ENCODE results near the gene EI24. TPM values are rescaled to one million over a fixed set of nuclear protein-coding genes. Genes with fewer than 3 reads are reported as not detected.
A peak's percentile ranks its signal among the peaks of the same experiment; 100 is the strongest.

The EI24 gene
- total RNA-seq, 1 experiment from 2014 or later: 170 TPM

DNA sequence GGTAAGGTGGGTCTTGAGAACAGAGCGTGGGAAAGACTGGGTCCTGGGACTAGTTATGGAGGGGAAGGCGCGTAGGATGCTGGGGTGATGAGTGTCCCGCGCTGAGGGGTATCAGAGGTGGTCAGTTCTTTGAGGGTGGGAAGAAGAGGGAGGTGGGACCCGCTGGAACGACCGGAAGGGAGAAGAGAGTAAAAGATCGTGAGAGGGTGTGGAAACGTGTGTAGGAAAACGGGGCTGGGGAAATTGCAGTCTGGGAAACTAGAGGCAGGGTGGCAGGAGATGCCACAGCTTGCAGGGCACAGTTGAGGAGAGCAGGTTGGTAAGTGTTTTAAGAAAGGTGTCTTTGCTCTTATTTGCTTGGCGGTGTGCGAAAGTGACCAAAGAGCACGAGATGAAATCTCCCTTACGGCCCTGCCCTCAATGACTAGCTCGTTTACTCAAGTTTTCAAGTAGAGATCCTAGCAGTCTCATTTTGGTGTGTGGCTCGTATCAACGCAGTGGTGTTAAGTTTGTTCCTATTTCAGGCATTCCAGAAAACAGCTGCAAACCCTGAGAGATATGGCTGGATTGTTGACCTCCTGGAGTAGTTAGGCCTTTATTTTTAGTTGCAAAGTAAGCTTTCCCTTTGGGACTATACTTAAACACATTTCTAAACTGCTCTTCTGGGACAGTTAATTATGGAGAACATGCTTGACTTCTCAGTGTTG lies 24.0 kb downstream of the EI24 start:
- no peaks in the 10 kb centered on the region for H3K9me3 ChIP-seq
- peak in 1 of 2 experiments; percentile 65 for DNase-seq
- H3K4me1 ChIP-seq: peaks cover 1% of the 10 kb centered on the region
- Mint-ChIP-seq H3K4me3 (ENCODE audit: unreplicated experiment) (peak overlapping the region; percentile 98), H3K36me3 (ENCODE audit: insufficient read depth, unreplicated experiment) (peaks cover 71% of the 10 kb centered on the region), H3K27ac (ENCODE audit: unreplicated experiment) (peak overlapping the region; percentile 99), H3K4me1 (ENCODE audit: low read depth, unreplicated experiment) (peaks cover 18% of the 10 kb centered on the region), H3K9me3 (ENCODE audit: unreplicated experiment) (no peaks in the 10 kb centered on the region), H3K27me3 (ENCODE audit: insufficient read depth, unreplicated experiment) (no peaks in the 10 kb centered on the region)
- no peaks in the 10 kb centered on the region for H3K36me3 ChIP-seq (ENCODE audit: control insufficient read depth, insufficient read depth, low read length)
- peak overlapping the region; percentile 85 for H3K4me3 ChIP-seq (ENCODE audit: low read depth, low read length)
- TSS peak; percentile 69 for BruUV-seq (replicated peaks)
- intact Hi-C loops (cut with micrococcal nuclease; ENCODE audit: unreplicated experiment): loop anchor here (10.0 kb wide), 1 partner anchor 672 kb away; the partner anchor contains the start of genes FOXRED1 and SRPRA
- ChIA-PET CTCF (interaction anchor here (0.6 to 2.4 kb wide), 3 partner anchors 23 to 800 kb away, joined by 3 to 7 read pairs (median 4); partner anchors contain the start of gene EI24), POLR2A (interaction anchor here (0.6 to 2.3 kb wide), 5 partner anchors 15 to 712 kb away, joined by 3 to 20 read pairs (median 4); partner anchors contain the start of genes CHEK1 and EI24)
- H3K27me3 ChIP-seq (replicated peaks; ENCODE audit: control insufficient read depth, insufficient read depth, low read length): no peaks in the 10 kb centered on the region
- TF ChIP-seq, protein P1, sequence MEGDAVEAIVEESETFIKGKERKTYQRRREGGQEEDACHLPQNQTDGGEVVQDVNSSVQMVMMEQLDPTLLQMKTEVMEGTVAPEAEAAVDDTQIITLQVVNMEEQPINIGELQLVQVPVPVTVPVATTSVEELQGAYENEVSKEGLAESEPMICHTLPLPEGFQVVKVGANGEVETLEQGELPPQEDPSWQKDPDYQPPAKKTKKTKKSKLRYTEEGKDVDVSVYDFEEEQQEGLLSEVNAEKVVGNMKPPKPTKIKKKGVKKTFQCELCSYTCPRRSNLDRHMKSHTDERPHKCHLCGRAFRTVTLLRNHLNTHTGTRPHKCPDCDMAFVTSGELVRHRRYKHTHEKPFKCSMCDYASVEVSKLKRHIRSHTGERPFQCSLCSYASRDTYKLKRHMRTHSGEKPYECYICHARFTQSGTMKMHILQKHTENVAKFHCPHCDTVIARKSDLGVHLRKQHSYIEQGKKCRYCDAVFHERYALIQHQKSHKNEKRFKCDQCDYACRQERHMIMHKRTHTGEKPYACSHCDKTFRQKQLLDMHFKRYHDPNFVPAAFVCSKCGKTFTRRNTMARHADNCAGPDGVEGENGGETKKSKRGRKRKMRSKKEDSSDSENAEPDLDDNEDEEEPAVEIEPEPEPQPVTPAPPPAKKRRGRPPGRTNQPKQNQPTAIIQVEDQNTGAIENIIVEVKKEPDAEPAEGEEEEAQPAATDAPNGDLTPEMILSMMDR (IDR thresholded peaks at IDR 0.05; ENCODE audit: insufficient read depth in 1 of 2, low read depth in 1 of 2, low read length in 1 of 2, severe bottlenecking in 1 of 2, unreplicated experiment in 1 of 2): no peak

DNA sequence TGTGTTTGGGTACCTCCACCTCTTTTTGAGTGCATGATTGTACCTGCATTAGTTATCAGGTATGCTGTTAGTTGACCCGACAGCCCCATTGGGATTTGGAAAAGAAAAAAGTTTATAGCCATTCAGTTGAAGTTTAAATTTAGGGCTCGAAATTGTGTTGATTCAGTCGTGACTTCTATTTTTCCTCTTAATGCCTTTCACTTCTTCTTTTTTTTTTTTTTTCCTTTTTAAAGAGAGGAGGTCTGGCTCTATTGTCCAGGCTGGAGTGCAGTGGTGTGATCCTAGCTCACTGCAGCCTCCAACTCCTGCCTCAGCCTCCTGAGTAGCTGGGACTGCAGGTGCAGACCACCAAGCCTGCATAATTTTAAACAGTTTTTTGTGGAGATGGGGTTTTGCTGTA lies 25.7 kb downstream of the EI24 start:
- Mint-ChIP-seq H3K27me3 (ENCODE audit: insufficient read depth, unreplicated experiment) (no peaks in the 10 kb centered on the region), H3K9me3 (ENCODE audit: unreplicated experiment) (no peaks in the 10 kb centered on the region), H3K4me3 (ENCODE audit: unreplicated experiment) (peak overlapping the region; percentile 98), H3K27ac (ENCODE audit: unreplicated experiment) (peak overlapping the region; percentile 99), H3K36me3 (ENCODE audit: insufficient read depth, unreplicated experiment) (peaks cover 84% of the 10 kb centered on the region), H3K4me1 (ENCODE audit: low read depth, unreplicated experiment) (peaks cover 23% of the 10 kb centered on the region)
- Histone ChIP-seq H3K36me3 (ENCODE audit: control insufficient read depth, insufficient read depth, low read length) (no peaks in the 10 kb centered on the region), H3K4me3 (ENCODE audit: low read depth, low read length) (no peak overlapping the region), H3K9me3 (no peaks in the 10 kb centered on the region), H3K27me3 (replicated peaks; ENCODE audit: control insufficient read depth, insufficient read depth, low read length) (no peaks in the 10 kb centered on the region), H3K4me1 (peaks cover 11% of the 10 kb centered on the region)
- no peak for DNase-seq
- BruUV-seq (replicated peaks): no TSS peak
- ChIA-PET CTCF (no interaction called here), POLR2A (no interaction called here)
- intact Hi-C loops (cut with micrococcal nuclease; ENCODE audit: unreplicated experiment): loop anchor here (10.0 kb wide), 1 partner anchor 670 kb away; the partner anchor contains the start of genes FOXRED1 and SRPRA
- TF ChIP-seq, protein P1 (IDR thresholded peaks at IDR 0.05; ENCODE audit: insufficient read depth in 1 of 2, low read depth in 1 of 2, low read length in 1 of 2, severe bottlenecking in 1 of 2, unreplicated experiment in 1 of 2): no peak

DNA sequence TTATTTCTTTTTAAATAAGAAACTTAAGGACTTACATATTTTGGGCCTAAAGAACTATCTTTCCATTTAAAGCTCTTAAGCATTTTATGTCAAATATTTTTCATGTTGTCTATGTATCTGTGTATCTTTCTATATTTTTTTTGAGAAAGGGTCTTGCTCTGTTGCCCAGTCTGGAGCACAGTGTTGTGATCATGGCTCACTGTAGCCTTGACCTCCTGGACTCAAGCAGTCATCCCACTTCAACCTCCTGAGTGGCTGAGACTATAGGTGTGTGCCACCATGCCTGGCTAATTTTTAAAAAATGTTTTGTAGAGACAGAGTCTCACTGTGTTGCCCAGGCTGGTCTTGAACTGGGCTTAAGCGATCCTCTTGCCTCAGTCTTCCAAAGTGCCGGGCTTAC lies 31.4 kb downstream of the EI24 start:
- TF ChIP-seq, protein P1 (IDR thresholded peaks at IDR 0.05; ENCODE audit: insufficient read depth in 1 of 2, low read depth in 1 of 2, low read length in 1 of 2, severe bottlenecking in 1 of 2, unreplicated experiment in 1 of 2): no peak
- Histone ChIP-seq H3K4me1 (peaks cover 11% of the 10 kb centered on the region), H3K9me3 (no peaks in the 10 kb centered on the region), H3K27me3 (replicated peaks; ENCODE audit: control insufficient read depth, insufficient read depth, low read length) (no peaks in the 10 kb centered on the region), H3K36me3 (ENCODE audit: control insufficient read depth, insufficient read depth, low read length) (peaks cover 7% of the 10 kb centered on the region), H3K4me3 (ENCODE audit: low read depth, low read length) (no peak overlapping the region)
- intact Hi-C loops (cut with micrococcal nuclease; ENCODE audit: unreplicated experiment): no loop called here
- ChIA-PET POLR2A (interaction anchor here (1.1 kb wide), 1 partner anchor 23 kb away, joined by 3 read pairs; no protein-coding TSS in a partner anchor), CTCF (no interaction called here)
- Mint-ChIP-seq H3K27ac (ENCODE audit: unreplicated experiment) (no peak overlapping the region), H3K27me3 (ENCODE audit: insufficient read depth, unreplicated experiment) (no peaks in the 10 kb centered on the region), H3K9me3 (ENCODE audit: unreplicated experiment) (no peaks in the 10 kb centered on the region), H3K4me1 (ENCODE audit: low read depth, unreplicated experiment) (peaks cover 11% of the 10 kb centered on the region), H3K36me3 (ENCODE audit: insufficient read depth, unreplicated experiment) (peaks cover 98% of the 10 kb centered on the region), H3K4me3 (ENCODE audit: unreplicated experiment) (no peak overlapping the region)
- BruUV-seq (replicated peaks): no TSS peak
- DNase-seq: no peak

Data from Caco-2 (cell line).